Endothelial cell of umbilical vein (primary cell): ENCODE measurements around the gene LPCAT3. TPM values are rescaled to one million over a fixed set of nuclear protein-coding genes. Genes with fewer than 3 reads are reported as not detected.

Experiments used
- BruUV-seq: library from RNA; stranded (reverse); fragments of 400-500 nt; replicated peaks from 2 replicates; lab custom pipeline; 2021; lab: Mats Ljungman, UMichigan
- CTCF ChIA-PET: fragments of 300-600, 350-600 bp; sonication (Branson Sonifier 250); formaldehyde crosslinking; loops from one replicate; lab custom pipeline; 2021; ENCODE audit warnings: antibody characterized with exemption, inconsistent platforms; lab: Charles Lee
- POLR2A ChIA-PET: fragments of 300-600, 350-600 bp; sonication (Branson Sonifier 250); formaldehyde crosslinking; loops from one replicate; lab custom pipeline; 2021; ENCODE audit warnings: antibody characterized with exemption, inconsistent platforms; lab: Charles Lee
- DNase-seq: peaks from one replicate; pipeline ENCODE4 v3.0.0-alpha.2; 2011; ENCODE audit warnings: low read depth, low spot score
- FAIRE-seq: peaks from 2 replicates; lab custom pipeline; 2011; peaks lifted over from hg19 to GRCh38; lab: Jason Lieb, UNC
- H2AFZ ChIP-seq: 2 replicates; pipeline ENCODE4 v1.6.0; 2012; ENCODE audit warnings: low read depth, low read length, control low read depth, inconsistent platforms
- H3K27ac ChIP-seq: 2 replicates; pipeline ENCODE4 v1.5.1; 2011; ENCODE audit warnings: low read depth, mild to moderate bottlenecking, control low read depth, low read length, moderate library complexity; ENCODE audit not compliant: insufficient read depth
- H3K27me3 ChIP-seq, 2 experiments: 2 replicates each; pipeline versions ENCODE4 v1.6.0 to v1.6.1; 2011; ENCODE audit warnings: low read length in 2 of 2, mixed read lengths in 1 of 2; ENCODE audit not compliant: control insufficient read depth in 2 of 2, insufficient read depth in 2 of 2
- H3K36me3 ChIP-seq, 2 experiments: 2 replicates in 1 of 2; 3 replicates in 1 of 2; pipeline ENCODE4 v1.5.1; 2011; ENCODE audit warnings: low read length in 2 of 2, mild to moderate bottlenecking in 1 of 2, moderate library complexity in 1 of 2; ENCODE audit not compliant: control insufficient read depth in 2 of 2, insufficient read depth in 2 of 2; ENCODE audit errors: extremely low read depth in 1 of 2
- H3K4me1 ChIP-seq: 3 replicates; pipeline ENCODE4 v1.5.1; 2011; ENCODE audit warnings: mild to moderate bottlenecking, low read length; ENCODE audit not compliant: control insufficient read depth, insufficient read depth; ENCODE audit errors: extremely low read depth
- H3K4me2 ChIP-seq: 2 replicates; pipeline ENCODE4 v1.6.1; 2011; ENCODE audit warnings: low read length, control low read depth, mixed read lengths; ENCODE audit not compliant: insufficient read depth
- H3K4me3 ChIP-seq, 3 experiments: fragments of 200-600 bp in 1 of 3; sonication (generic), shearing (Covaris generic) in 1 of 3; replicated peaks in 1 of 3; 2 replicates each; pipeline ENCODE4 v1.5.1; 2011 to 2016; ENCODE audit warnings: control low read depth in 3 of 3, low read length in 3 of 3, mild to moderate bottlenecking in 2 of 3, inconsistent platforms in 1 of 3, low read depth in 1 of 3, moderate library complexity in 1 of 3; ENCODE audit not compliant: insufficient read depth in 1 of 3
- H3K79me2 ChIP-seq: 2 replicates; pipeline ENCODE4 v1.6.0; 2012; ENCODE audit warnings: low read length, inconsistent platforms; ENCODE audit not compliant: control insufficient read depth, insufficient read depth
- H3K9ac ChIP-seq: replicated peaks from 2 replicates; pipeline ENCODE3; 2011; ENCODE audit warnings: low read length, control low read depth; ENCODE audit not compliant: insufficient read depth; ENCODE audit errors: extremely low read depth
- H3K9me1 ChIP-seq: replicated peaks from 3 replicates; pipeline ENCODE4 v1.6.0; 2011; ENCODE audit warnings: mild to moderate bottlenecking, low read length; ENCODE audit not compliant: control insufficient read depth, insufficient read depth; ENCODE audit errors: extremely low read depth
- H3K9me3 ChIP-seq: replicated peaks from 2 replicates; pipeline ENCODE4 v1.5.1; 2012; ENCODE audit warnings: low read length, inconsistent platforms; ENCODE audit not compliant: control insufficient read depth, insufficient read depth
- H4K20me1 ChIP-seq: replicated peaks from 2 replicates; pipeline ENCODE3; 2011; ENCODE audit warnings: mild to moderate bottlenecking, low read length; ENCODE audit not compliant: control insufficient read depth, insufficient read depth; ENCODE audit errors: extremely low read depth
- CTCF ChIP-seq, 2 donors: IDR thresholded peaks; 1 replicate in 1 of 2; 2 replicates in 1 of 2; pipeline ENCODE4 v1.5.1; 2011; ENCODE audit warnings: low read length in 2 of 2, mild to moderate bottlenecking in 2 of 2, moderate library complexity in 2 of 2, control low read depth in 1 of 2, inconsistent platforms in 1 of 2, low read depth in 1 of 2; ENCODE audit not compliant: insufficient read depth in 1 of 2; ENCODE audit errors: extremely low read depth in 1 of 2
- EZH2 ChIP-seq: IDR thresholded peaks from 2 replicates; pipeline ENCODE4 v1.6.1; 2012; ENCODE audit warnings: borderline replicate concordance, low read depth, mild to moderate bottlenecking, moderate library complexity, low read length, inconsistent platforms; ENCODE audit not compliant: severe bottlenecking
- FOS ChIP-seq: IDR thresholded peaks from 2 replicates; pipeline ENCODE4 v1.6.1; 2011; ENCODE audit warnings: mild to moderate bottlenecking, low read length, moderate library complexity, borderline replicate concordance; ENCODE audit not compliant: insufficient read depth
- JUN ChIP-seq: IDR thresholded peaks from 2 replicates; pipeline ENCODE4 v1.6.1; 2011; ENCODE audit warnings: borderline replicate concordance, low read depth; ENCODE audit not compliant: insufficient read length, insufficient read depth
- MAX ChIP-seq: IDR thresholded peaks from 2 replicates; pipeline ENCODE4 v1.6.1; 2011; ENCODE audit not compliant: insufficient read depth, insufficient read length
- MYC ChIP-seq: IDR thresholded peaks from one replicate; pipeline ENCODE4 v1.6.1; 2011; ENCODE audit warnings: mild to moderate bottlenecking, low read depth, low read length
- POLR2A ChIP-seq: IDR thresholded peaks from 2 replicates; pipeline ENCODE4 v1.6.1; 2012; ENCODE audit warnings: low read depth, mild to moderate bottlenecking, control low read depth, low read length
- dilution Hi-C: fragments of 300-500 bp; cut with MboI; formaldehyde crosslinking; loops from one replicate; pipeline ENCODE4 v1.15.0; 2019; ENCODE audit warnings: low sequenced_read_pairs; ENCODE audit not compliant: extremely low pct_ligation_motif_present
- intact Hi-C: fragments of 100-400 bp; cut with micrococcal nuclease; formaldehyde crosslinking; loops from one replicate; pipeline ENCODE4 v1.10.0; 2022
- polyA plus RNA-seq, 4 experiments: library from polyadenylated mRNA; depleted of rRNA in 3 of 4; stranded (reverse) in 3 of 4; unstranded in 1 of 4; fragments of >200 nt; gene quantifications; 2 replicates each; pipeline versions ENCODE4 v1.2.1 to v1.2.3, GENCODE V29; 2011 to 2012; ENCODE audit warnings: missing spikeins in 1 of 4
- total RNA-seq: library from RNA; stranded (reverse); gene quantifications from 2 replicates; pipeline ENCODE4 v1.2.3, GENCODE V29; 2021

The LPCAT3 gene
- total and polyA plus RNA-seq, 2 donors (not counting 3 experiments of a cell fraction or from before 2014, with no cell fraction given): 29.5 to 36.0 TPM

GRCh38 chr12:6935371-6936193 is 82.7 kb downstream of the LPCAT3 start:
- Histone ChIP-seq H3K27ac (no peak overlapping the region), H3K36me3 (peaks cover 5 to 25% of the 10 kb centered on the region in 2 experiments), H3K79me2 (peaks cover 26% of the 10 kb centered on the region), H3K9me3 (no peaks in the 10 kb centered on the region), H3K9ac (peak overlapping the region; percentile 1), H3K4me3 (no peak overlapping the region), H3K27me3 (no peaks in the 10 kb centered on the region), H3K4me1 (peaks cover 26% of the 10 kb centered on the region), H2AFZ (no peak overlapping the region), H4K20me1 (peaks cover 8% of the 10 kb centered on the region), H3K4me2 (no peak overlapping the region), H3K9me1 (no peaks in the 10 kb centered on the region)
- ChIA-PET CTCF (interaction anchor here (1.3 to 5.3 kb wide), 4 partner anchors 9 to 63 kb away, joined by 3 to 94 read pairs (median 4); partner anchors contain the start of genes C12orf57 and RNU7-1), POLR2A (interaction anchor here (2.8 kb wide), 1 partner anchor 9 kb away, joined by 16 read pairs; no protein-coding TSS in a partner anchor)
- FAIRE-seq (no peak), DNase-seq (no peak)
- intact Hi-C loops: no loop called here
- no peak for TF ChIP-seq JUN
- no peak for TF ChIP-seq FOS
- no peak for TF ChIP-seq CTCF (IDR thresholded peaks at IDR 0.05; ENCODE audit: extremely low read depth in 1 of 2, insufficient read depth in 1 of 2, low read depth in 1 of 2, low read length in 2 of 2)
- TF ChIP-seq EZH2: no peak
- TF ChIP-seq MYC: no peak
- no peak for TF ChIP-seq MAX
- TF ChIP-seq POLR2A: no peak
- BruUV-seq: no TSS peak
- dilution Hi-C loops: no loop called here
